ENCODE results near the gene ARHGEF9.

Gene ARHGEF9

DNA sequence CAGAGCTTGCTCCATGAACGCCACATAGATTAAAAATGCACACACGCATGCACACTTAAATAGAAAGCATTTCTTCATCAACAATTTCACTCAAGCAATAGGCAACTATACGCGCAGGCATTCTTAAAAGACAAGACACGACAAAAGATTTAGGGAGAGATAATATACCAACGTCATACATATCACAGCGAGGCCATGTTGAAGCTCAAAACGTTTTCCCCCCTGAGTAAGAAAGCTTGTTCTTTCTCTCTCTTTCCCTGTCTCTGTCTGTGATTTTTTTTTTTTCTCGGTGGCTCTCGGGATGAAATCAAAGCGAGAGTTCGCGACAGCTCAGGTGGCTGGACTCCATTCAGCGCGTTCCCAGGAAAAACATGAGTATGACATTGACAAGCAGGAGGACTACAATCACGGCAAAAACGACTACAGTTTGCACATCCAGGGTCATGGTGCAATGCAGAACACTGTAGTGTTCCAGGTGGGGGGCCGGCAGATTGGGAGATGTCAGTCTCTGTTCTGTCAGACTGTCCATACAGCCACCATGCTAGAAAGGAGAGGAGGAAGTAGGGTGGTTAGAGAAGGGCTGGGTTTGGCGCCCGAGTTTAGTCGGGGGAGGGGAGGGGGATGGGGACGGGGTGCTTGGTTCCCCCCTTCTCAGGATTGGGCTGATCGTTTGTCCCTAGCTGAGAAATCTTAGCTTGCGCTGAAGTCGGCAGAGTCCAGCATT, 30.7 kb downstream of the ARHGEF9 start:
- Mint-ChIP-seq H3K36me3 (ENCODE audit: low read depth) (peaks cover 5% of the 10 kb centered on the region), H3K4me1 (peaks cover 52% of the 10 kb centered on the region), H3K4me3 (peak overlapping the region; percentile 93), H3K27ac (peak overlapping the region; percentile 92), H3K9me3 (peaks cover 53% of the 10 kb centered on the region), H3K27me3 (ENCODE audit: low read depth, poor library complexity) (no peaks in the 10 kb centered on the region)
- DNase-seq = no peak
- TF ChIP-seq, protein P1, sequence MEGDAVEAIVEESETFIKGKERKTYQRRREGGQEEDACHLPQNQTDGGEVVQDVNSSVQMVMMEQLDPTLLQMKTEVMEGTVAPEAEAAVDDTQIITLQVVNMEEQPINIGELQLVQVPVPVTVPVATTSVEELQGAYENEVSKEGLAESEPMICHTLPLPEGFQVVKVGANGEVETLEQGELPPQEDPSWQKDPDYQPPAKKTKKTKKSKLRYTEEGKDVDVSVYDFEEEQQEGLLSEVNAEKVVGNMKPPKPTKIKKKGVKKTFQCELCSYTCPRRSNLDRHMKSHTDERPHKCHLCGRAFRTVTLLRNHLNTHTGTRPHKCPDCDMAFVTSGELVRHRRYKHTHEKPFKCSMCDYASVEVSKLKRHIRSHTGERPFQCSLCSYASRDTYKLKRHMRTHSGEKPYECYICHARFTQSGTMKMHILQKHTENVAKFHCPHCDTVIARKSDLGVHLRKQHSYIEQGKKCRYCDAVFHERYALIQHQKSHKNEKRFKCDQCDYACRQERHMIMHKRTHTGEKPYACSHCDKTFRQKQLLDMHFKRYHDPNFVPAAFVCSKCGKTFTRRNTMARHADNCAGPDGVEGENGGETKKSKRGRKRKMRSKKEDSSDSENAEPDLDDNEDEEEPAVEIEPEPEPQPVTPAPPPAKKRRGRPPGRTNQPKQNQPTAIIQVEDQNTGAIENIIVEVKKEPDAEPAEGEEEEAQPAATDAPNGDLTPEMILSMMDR (IDR thresholded peaks at IDR 0.05) = no peak

- no peak for DNase-seq
- H3K4me3 Mint-ChIP-seq = peak overlapping the region; percentile 93
- no peak overlapping the region for H3K27ac Mint-ChIP-seq
- H3K4me1 Mint-ChIP-seq = peaks cover 62% of the 10 kb centered on the region
- peaks cover 44% of the 10 kb centered on the region for H3K9me3 Mint-ChIP-seq
- H3K27me3 Mint-ChIP-seq (ENCODE audit: low read depth, poor library complexity) = no peaks in the 10 kb centered on the region
- peaks cover 5% of the 10 kb centered on the region for H3K36me3 Mint-ChIP-seq (ENCODE audit: low read depth)
- TF ChIP-seq, protein P1 (IDR thresholded peaks at IDR 0.05) = no peak
Observed at GRCh38 chrX:63751481-63751880, 33.5 kb downstream of the ARHGEF9 start.

DNA sequence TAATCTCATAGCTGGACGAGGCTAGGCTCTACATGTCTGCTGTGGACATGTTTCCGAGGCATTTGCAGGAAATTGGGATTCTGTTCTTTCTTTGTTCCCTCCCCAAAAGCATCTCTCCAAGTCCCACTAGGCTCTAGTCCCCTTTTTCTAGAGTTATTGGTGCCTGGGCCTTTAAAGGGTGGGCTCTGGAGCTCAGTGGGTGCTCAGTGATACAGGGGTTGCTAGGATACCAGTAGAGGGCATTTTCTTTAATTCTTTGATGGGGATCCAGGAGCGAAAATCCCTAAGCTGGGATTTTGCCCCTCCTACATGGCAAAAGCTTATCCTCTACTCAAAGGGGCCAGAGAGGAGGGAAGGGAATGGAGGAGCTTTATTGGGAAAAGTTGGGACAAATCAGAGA, 34.2 kb downstream of the ARHGEF9 start:
- no peak for DNase-seq
- Mint-ChIP-seq H3K27ac (no peak overlapping the region), H3K4me3 (peak overlapping the region; percentile 32), H3K9me3 (peaks cover 49% of the 10 kb centered on the region), H3K27me3 (ENCODE audit: low read depth, poor library complexity) (no peaks in the 10 kb centered on the region), H3K4me1 (peaks cover 64% of the 10 kb centered on the region), H3K36me3 (ENCODE audit: low read depth) (peaks cover 5% of the 10 kb centered on the region)
- TF ChIP-seq, protein P1 (IDR thresholded peaks at IDR 0.05) = no peak

DNA sequence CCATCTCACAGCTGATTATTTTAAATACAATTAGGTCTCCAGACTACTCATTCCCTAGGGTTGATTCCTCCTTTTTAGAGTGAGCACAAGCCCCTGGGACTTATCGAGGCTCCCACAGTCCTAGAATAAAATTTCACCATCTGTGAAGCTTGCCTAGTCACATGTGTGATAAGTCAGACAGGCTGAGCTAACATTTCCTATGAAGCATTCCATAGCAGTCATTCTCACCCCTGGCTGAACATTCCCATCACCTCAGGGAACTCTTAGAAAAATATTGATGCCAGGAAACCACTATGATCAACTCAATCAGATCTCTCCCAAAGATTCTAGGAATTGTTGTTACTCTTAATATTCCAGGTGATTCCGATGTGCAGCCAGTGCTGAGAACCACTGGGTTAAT, 37.7 kb downstream of the ARHGEF9 start:
- H3K36me3 Mint-ChIP-seq (ENCODE audit: low read depth) = peaks cover 5% of the 10 kb centered on the region
- H3K4me1 Mint-ChIP-seq = peaks cover 50% of the 10 kb centered on the region
- DNase-seq = no peak
- no peak overlapping the region for H3K27ac Mint-ChIP-seq
- peaks cover 44% of the 10 kb centered on the region for H3K9me3 Mint-ChIP-seq
- TF ChIP-seq, protein P1 (IDR thresholded peaks at IDR 0.05) = no peak
- no peak overlapping the region for H3K4me3 Mint-ChIP-seq
- no peaks in the 10 kb centered on the region for H3K27me3 Mint-ChIP-seq (ENCODE audit: low read depth, poor library complexity)

GRCh38 chrX:63746715-63747114, 38.3 kb downstream of the ARHGEF9 start:
- Mint-ChIP-seq H3K4me1 (peaks cover 44% of the 10 kb centered on the region), H3K27me3 (ENCODE audit: low read depth, poor library complexity) (no peaks in the 10 kb centered on the region), H3K27ac (no peak overlapping the region), H3K9me3 (peaks cover 46% of the 10 kb centered on the region), H3K36me3 (ENCODE audit: low read depth) (peaks cover 5% of the 10 kb centered on the region), H3K4me3 (no peak overlapping the region)
- DNase-seq = no peak
- TF ChIP-seq, protein P1 (IDR thresholded peaks at IDR 0.05) = no peak

DNA sequence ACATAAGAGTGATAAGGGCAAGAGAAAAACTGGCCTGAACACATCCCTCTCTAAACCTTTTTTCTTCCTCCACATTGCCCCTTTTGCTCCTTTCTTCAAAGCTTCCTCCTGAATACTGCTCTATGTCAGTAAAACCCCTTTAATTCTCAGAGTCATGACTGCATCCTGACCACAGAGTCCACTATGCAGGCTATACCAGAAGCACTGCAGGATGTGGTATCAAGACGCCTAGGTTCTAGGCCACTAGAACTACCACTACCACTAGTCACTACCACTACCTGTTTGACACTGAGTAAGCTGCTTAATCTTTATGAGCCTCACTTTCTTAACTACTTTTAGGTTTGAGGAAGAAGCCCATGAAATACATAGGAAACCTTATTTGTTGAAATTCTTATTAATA, 38.7 kb downstream of the ARHGEF9 start:
- H3K9me3 Mint-ChIP-seq = peaks cover 44% of the 10 kb centered on the region
- no peak for DNase-seq
- H3K4me3 Mint-ChIP-seq = no peak overlapping the region
- H3K27me3 Mint-ChIP-seq (ENCODE audit: low read depth, poor library complexity) = no peaks in the 10 kb centered on the region
- no peak overlapping the region for H3K27ac Mint-ChIP-seq
- peaks cover 5% of the 10 kb centered on the region for H3K36me3 Mint-ChIP-seq (ENCODE audit: low read depth)
- peaks cover 40% of the 10 kb centered on the region for H3K4me1 Mint-ChIP-seq
- TF ChIP-seq, protein P1 (IDR thresholded peaks at IDR 0.05) = no peak
